Neuronal stem cell (in vitro differentiated cells): Measurements from ENCODE around the gene GRIK2.
"Not testable (repeated sequence)": the region's sequence is repeated elsewhere in the genome, so short reads cannot be mapped to it uniquely, and the experiment has no call there.

ENCODE experiments used
- DNase-seq: peaks from one replicate; pipeline ENCODE4 v3.0.0-alpha.2; 2013; ENCODE audit warnings: low spot score
- H2AFZ ChIP-seq: one replicate; pipeline ENCODE4 v1.6.1; 2013; ENCODE audit warnings: mild to moderate bottlenecking, low read length, inconsistent platforms
- H2AK5ac ChIP-seq: 2 replicates; pipeline ENCODE4 v1.6.1; 2013; ENCODE audit warnings: low read depth, mild to moderate bottlenecking, inconsistent platforms, low read length, moderate library complexity, mixed read lengths
- H2BK120ac ChIP-seq: 2 replicates; pipeline ENCODE4 v1.6.1; 2013; ENCODE audit warnings: low read depth, mild to moderate bottlenecking, inconsistent platforms, low read length, moderate library complexity, mixed read lengths
- H2BK12ac ChIP-seq: one replicate; pipeline ENCODE4 v1.6.1; 2013; ENCODE audit warnings: low read length, inconsistent platforms
- H2BK15ac ChIP-seq: 2 replicates; pipeline ENCODE4 v1.6.1; 2013; ENCODE audit warnings: mild to moderate bottlenecking, low read length, inconsistent platforms, mixed read lengths
- H2BK5ac ChIP-seq: one replicate; pipeline ENCODE4 v1.6.1; 2013; ENCODE audit warnings: inconsistent platforms, mild to moderate bottlenecking, low read length, moderate library complexity
- H3K14ac ChIP-seq: one replicate; pipeline ENCODE4 v1.6.1; 2013; ENCODE audit warnings: low read length, inconsistent platforms
- H3K18ac ChIP-seq: 2 replicates; pipeline ENCODE4 v1.6.1; 2013; ENCODE audit warnings: low read length, inconsistent platforms
- H3K23ac ChIP-seq: 2 replicates; pipeline ENCODE4 v1.6.1; 2013; ENCODE audit warnings: low read depth, mild to moderate bottlenecking, mixed read lengths, low read length, inconsistent platforms; ENCODE audit not compliant: poor library complexity
- H3K27ac ChIP-seq: replicated peaks from 3 replicates; pipeline ENCODE4 v1.5.1; 2013; ENCODE audit warnings: low read length, inconsistent platforms
- H3K27me3 ChIP-seq, 3 experiments: 2 replicates each; pipeline ENCODE4 v1.6.1; 2013; ENCODE audit warnings: low read length in 3 of 3, mild to moderate bottlenecking in 2 of 3, inconsistent platforms in 1 of 3, low read depth in 1 of 3, mixed read lengths in 1 of 3, moderate library complexity in 1 of 3; ENCODE audit not compliant: control insufficient read depth in 3 of 3, insufficient read depth in 3 of 3
- H3K36me3 ChIP-seq, 2 donors: replicated peaks in 1 of 2; 2 replicates each; pipeline ENCODE4 v1.6.1; 2013; ENCODE audit warnings: low read length in 2 of 2; ENCODE audit not compliant: control insufficient read depth in 2 of 2, insufficient read depth in 2 of 2
- H3K4ac ChIP-seq: 2 replicates; pipeline ENCODE4 v1.6.1; 2013; ENCODE audit warnings: inconsistent platforms, mild to moderate bottlenecking, low read length, moderate library complexity
- H3K4me1 ChIP-seq, 2 donors: 1 replicate in 1 of 2; 2 replicates in 1 of 2; pipeline ENCODE4 v1.6.1; 2013; ENCODE audit warnings: low read length in 2 of 2, low read depth in 1 of 2; ENCODE audit not compliant: control insufficient read depth in 2 of 2, insufficient read depth in 1 of 2
- H3K4me2 ChIP-seq: one replicate; pipeline ENCODE4 v1.6.1; 2013; ENCODE audit warnings: mild to moderate bottlenecking, low read length, inconsistent platforms; ENCODE audit not compliant: insufficient read depth, poor library complexity, severe bottlenecking
- H3K4me3 ChIP-seq, 2 donors: 2 replicates each; pipeline ENCODE4 v1.5.1; 2013; ENCODE audit warnings: low read length in 2 of 2, mild to moderate bottlenecking in 2 of 2, inconsistent platforms in 1 of 2, moderate library complexity in 1 of 2
- H3K79me1 ChIP-seq: one replicate; pipeline ENCODE4 v1.6.1; 2013; ENCODE audit warnings: low read depth, mild to moderate bottlenecking, inconsistent platforms, low read length, moderate library complexity
- H3K9ac ChIP-seq: one replicate; pipeline ENCODE4 v1.6.1; 2013; ENCODE audit warnings: mild to moderate bottlenecking, low read depth, low read length, inconsistent platforms; ENCODE audit not compliant: poor library complexity
- H3K9me3 ChIP-seq, 2 donors: replicated peaks in 1 of 2; 2 replicates each; pipeline versions ENCODE3 to v1.6.1; 2013; ENCODE audit warnings: low read length in 2 of 2, mild to moderate bottlenecking in 2 of 2, inconsistent platforms in 1 of 2, low read depth in 1 of 2, mixed read lengths in 1 of 2, moderate library complexity in 1 of 2; ENCODE audit not compliant: control insufficient read depth in 2 of 2, insufficient read depth in 1 of 2
- H4K8ac ChIP-seq: one replicate; pipeline ENCODE4 v1.6.1; 2013; ENCODE audit warnings: low read depth, mild to moderate bottlenecking, inconsistent platforms, low read length, moderate library complexity
- H4K91ac ChIP-seq: one replicate; pipeline ENCODE4 v1.6.1; 2013; ENCODE audit warnings: low read length, low read depth, mild to moderate bottlenecking, inconsistent platforms; ENCODE audit not compliant: poor library complexity
- WGBS, 2 donors: extraction: QIAGEN DNeasy Blood & Tissue Kit; methylation state at CpG; one replicate each; pipeline ENCODE4 v1.1.7; 2013; ENCODE audit warnings: missing lambda C conversion rate in 2 of 2, mixed read lengths in 1 of 2; ENCODE audit not compliant: insufficient read length in 2 of 2, insufficient replicate concordance in 1 of 2; ENCODE audit errors: extremely low coverage in 2 of 2; 5-methylcytosine and 5-hydroxymethylcytosine counted together

Gene GRIK2

GRCh38 chr6:102075539-102075938, 682.0 kb downstream of the GRIK2 start:
- no peak for DNase-seq
- Histone ChIP-seq H2BK5ac (no peak overlapping the region), H3K18ac (no peak overlapping the region), H4K8ac (no peak overlapping the region), H3K27ac (no peak overlapping the region), H2BK12ac (no peak overlapping the region), H2BK15ac (no peak overlapping the region), H3K4me2 (no peak overlapping the region), H3K4me1 (no peaks in the 10 kb centered on the region), H2BK120ac (no peak overlapping the region), H3K36me3 (no peaks in the 10 kb centered on the region), H3K4me3 (no peak overlapping the region), H3K79me1 (no peaks in the 10 kb centered on the region), H3K14ac (no peak overlapping the region), H3K27me3 (no peaks in the 10 kb centered on the region), H3K9me3 (no peaks in the 10 kb centered on the region), H2AK5ac (no peak overlapping the region), H3K23ac (no peak overlapping the region), H4K91ac (no peak overlapping the region), H3K4ac (no peak overlapping the region), H2AFZ (no peak overlapping the region), H3K9ac (no peak overlapping the region)
- WGBS, 2 donors: no CpG with 5 or more reads among the region's 2 CpGs

GRCh38 chr6:102085257-102085656, 691.7 kb downstream of the GRIK2 start:
- Histone ChIP-seq H3K23ac (no peak overlapping the region), H4K8ac (no peak overlapping the region), H2AFZ (no peak overlapping the region), H2BK120ac (no peak overlapping the region), H3K4me2 (no peak overlapping the region), H3K4me3 (no peak overlapping the region), H3K27ac (no peak overlapping the region), H3K36me3 (no peaks in the 10 kb centered on the region), H3K79me1 (no peaks in the 10 kb centered on the region), H3K9me3 (peaks cover 0 to 1% of the 10 kb centered on the region in 2 donors), H2BK12ac (no peak overlapping the region), H3K27me3 (no peaks in the 10 kb centered on the region), H3K4ac (no peak overlapping the region), H3K4me1 (no peaks in the 10 kb centered on the region), H3K18ac (no peak overlapping the region), H2BK15ac (no peak overlapping the region), H3K9ac (no peak overlapping the region), H2BK5ac (no peak overlapping the region), H2AK5ac (no peak overlapping the region), H3K14ac (no peak overlapping the region), H4K91ac (no peak overlapping the region)
- DNase-seq: no peak
- no CpG with 5 or more reads among the region's 2 CpGs for WGBS, 2 donors

GRCh38 chr6:102088160-102088559, 694.7 kb downstream of the GRIK2 start:
- H3K4me1 ChIP-seq, H3K27me3 ChIP-seq, H3K27ac ChIP-seq, H2BK120ac ChIP-seq, H3K4me2 ChIP-seq, H4K91ac ChIP-seq, H3K36me3 ChIP-seq, H2BK12ac ChIP-seq, H2AFZ ChIP-seq, H3K4me3 ChIP-seq, H3K4ac ChIP-seq, H2BK5ac ChIP-seq, H3K23ac ChIP-seq, H3K14ac ChIP-seq, H3K9ac ChIP-seq, H2AK5ac ChIP-seq, H3K79me1 ChIP-seq, H3K18ac ChIP-seq, H3K9me3 ChIP-seq, H4K8ac ChIP-seq, H2BK15ac ChIP-seq, DNase-seq: not testable (repeated sequence)
- no CpG with 5 or more reads among the region's 19 CpGs for WGBS, 2 donors

GRCh38 chr6:102114402-102114801, 720.9 kb downstream of the GRIK2 start:
- Histone ChIP-seq H4K8ac (no peak overlapping the region), H3K79me1 (no peaks in the 10 kb centered on the region), H3K4me1 (no peaks in the 10 kb centered on the region), H2AFZ (no peak overlapping the region), H2AK5ac (no peak overlapping the region), H2BK15ac (no peak overlapping the region), H3K4me3 (no peak overlapping the region), H3K27me3 (no peaks in the 10 kb centered on the region), H3K18ac (no peak overlapping the region), H3K4ac (no peak overlapping the region), H2BK12ac (no peak overlapping the region), H3K4me2 (no peak overlapping the region), H3K27ac (no peak overlapping the region), H2BK120ac (no peak overlapping the region), H3K14ac (no peak overlapping the region), H3K23ac (no peak overlapping the region), H3K9me3 (peaks cover 0 to 2% of the 10 kb centered on the region in 2 donors), H2BK5ac (no peak overlapping the region), H4K91ac (no peak overlapping the region), H3K36me3 (no peaks in the 10 kb centered on the region), H3K9ac (no peak overlapping the region)
- no CpG with 5 or more reads among the region's 2 CpGs for WGBS, 2 donors
- DNase-seq: no peak
